IMR-90 (cell line): ENCODE data around the gene BRAP. TPM values are rescaled to one million over a fixed set of nuclear protein-coding genes. Genes with fewer than 3 reads are reported as not detected.

Experiments used
- ATAC-seq: fragments of 200-7000 bp; cut with Tn5 transposase; 2 replicates; pipeline ENCODE4 v1.9.1; 2020; ENCODE audit warnings: low read depth, mild to moderate bottlenecking, moderate library complexity
- BruUV-seq: library from RNA; stranded (reverse); fragments of 400-500 nt; replicated peaks from 2 replicates; lab custom pipeline; 2021; lab: Mats Ljungman, UMichigan
- CTCF ChIA-PET: fragments of 300-600 bp; formaldehyde crosslinking; extraction: SDS; loops from one replicate; lab custom pipeline; 2021; ENCODE audit warnings: antibody characterized with exemption; lab: Yijun Ruan, JAX
- POLR2A ChIA-PET: fragments of 300-600 bp; sonication (Branson Sonifier 250); formaldehyde crosslinking; loops from one replicate; lab custom pipeline; 2022; ENCODE audit warnings: antibody characterized with exemption; ENCODE audit not compliant: unreplicated experiment; lab: Charles Lee
- DNase-seq: peaks from one replicate; pipeline ENCODE4 v3.0.0; 2013
- H2AFZ ChIP-seq: replicated peaks from 2 replicates; pipeline ENCODE3; 2013; ENCODE audit warnings: low read length, mild to moderate bottlenecking; ENCODE audit not compliant: poor library complexity
- H2AK5ac ChIP-seq: 2 replicates; pipeline ENCODE4 v1.6.1; 2013; ENCODE audit warnings: low read depth, low read length, inconsistent platforms
- H2AK9ac ChIP-seq: replicated peaks from 2 replicates; pipeline ENCODE3; 2013; ENCODE audit warnings: mild to moderate bottlenecking, low read depth, low read length, moderate library complexity; ENCODE audit not compliant: poor library complexity
- H2BK120ac ChIP-seq: 2 replicates; pipeline ENCODE4 v1.6.1; 2013; ENCODE audit warnings: low read depth, low read length, inconsistent platforms
- H2BK15ac ChIP-seq: 3 replicates; pipeline ENCODE4 v1.6.1; 2013; ENCODE audit warnings: low read depth, low read length, inconsistent platforms
- H2BK20ac ChIP-seq: 2 replicates; pipeline ENCODE4 v1.6.1; 2013; ENCODE audit warnings: low read depth, mild to moderate bottlenecking, inconsistent platforms, low read length, moderate library complexity
- H2BK5ac ChIP-seq: 2 replicates; pipeline ENCODE4 v1.6.1; 2013; ENCODE audit warnings: mild to moderate bottlenecking, low read depth, low read length, inconsistent platforms; ENCODE audit not compliant: poor library complexity, severe bottlenecking
- H3K14ac ChIP-seq: replicated peaks from 2 replicates; pipeline ENCODE4 v1.6.1; 2013; ENCODE audit warnings: low read depth, low read length, inconsistent platforms
- H3K18ac ChIP-seq: 2 replicates; pipeline ENCODE4 v1.6.1; 2013; ENCODE audit warnings: low read depth, low read length, control low read depth
- H3K23ac ChIP-seq: 2 replicates; pipeline ENCODE4 v1.6.1; 2013; ENCODE audit warnings: low read depth, low read length, inconsistent platforms
- H3K27ac ChIP-seq: 2 replicates; pipeline ENCODE4 v1.5.1; 2013; ENCODE audit warnings: mild to moderate bottlenecking, control low read depth, low read length; ENCODE audit not compliant: insufficient read depth
- H3K27me3 ChIP-seq: 2 replicates; pipeline ENCODE4 v1.6.1; 2013; ENCODE audit warnings: low read length; ENCODE audit not compliant: control insufficient read depth, insufficient read depth
- H3K36me3 ChIP-seq: 2 replicates; pipeline ENCODE4 v1.6.1; 2013; ENCODE audit warnings: low read length, mixed read lengths; ENCODE audit not compliant: control insufficient read depth, insufficient read depth
- H3K4ac ChIP-seq: 2 replicates; pipeline ENCODE4 v1.6.1; 2013; ENCODE audit warnings: low read depth, low read length, inconsistent platforms
- H3K4me1 ChIP-seq: 2 replicates; pipeline ENCODE4 v1.6.1; 2013; ENCODE audit warnings: low read length, mixed read lengths; ENCODE audit not compliant: control insufficient read depth, insufficient read depth
- H3K4me2 ChIP-seq: 2 replicates; pipeline ENCODE4 v1.6.1; 2013; ENCODE audit warnings: low read depth, mild to moderate bottlenecking, control low read depth, low read length, moderate library complexity
- H3K4me3 ChIP-seq: 2 replicates; pipeline ENCODE4 v1.5.1; 2013; ENCODE audit warnings: low read depth, mild to moderate bottlenecking, control low read depth, low read length, moderate library complexity; ENCODE audit not compliant: insufficient read depth
- H3K56ac ChIP-seq: 2 replicates; pipeline ENCODE4 v1.6.1; 2013; ENCODE audit warnings: low read length, inconsistent platforms; ENCODE audit not compliant: insufficient read depth; ENCODE audit errors: extremely low read depth
- H3K79me1 ChIP-seq, 2 experiments: 2 replicates each; pipeline ENCODE4 v1.6.1; 2013; ENCODE audit warnings: low read length in 2 of 2, inconsistent platforms in 1 of 2, low read depth in 1 of 2
- H3K9ac ChIP-seq: 2 replicates; pipeline ENCODE4 v1.6.1; 2013; ENCODE audit warnings: low read depth, low read length, control low read depth
- H3K9me1 ChIP-seq: 2 replicates; pipeline ENCODE4 v1.6.1; 2013; ENCODE audit warnings: low read length, inconsistent platforms; ENCODE audit not compliant: insufficient read depth
- H3K9me3 ChIP-seq: 2 replicates; pipeline ENCODE4 v1.6.1; 2013; ENCODE audit warnings: low read length; ENCODE audit not compliant: control insufficient read depth, insufficient read depth
- H4K20me1 ChIP-seq: 2 replicates; pipeline ENCODE4 v1.6.1; 2013; ENCODE audit warnings: low read length, inconsistent platforms; ENCODE audit not compliant: insufficient read depth
- H4K5ac ChIP-seq: 2 replicates; pipeline ENCODE4 v1.6.1; 2013; ENCODE audit warnings: mild to moderate bottlenecking, low read depth, low read length, control low read depth
- H4K8ac ChIP-seq, 2 experiments: 2 replicates each; pipeline ENCODE4 v1.6.1; 2013; ENCODE audit warnings: low read depth in 2 of 2, low read length in 2 of 2, control low read depth in 1 of 2, inconsistent platforms in 1 of 2
- H4K91ac ChIP-seq: 2 replicates; pipeline ENCODE4 v1.6.1; 2013; ENCODE audit warnings: low read depth, low read length, inconsistent platforms; ENCODE audit not compliant: insufficient read depth
- BHLHE40 ChIP-seq: fragments of 150-350 bp; IDR thresholded peaks from 2 replicates; pipeline ENCODE4 v1.6.1; 2016; ENCODE audit warnings: mild to moderate bottlenecking, low read depth, low read length
- FOS ChIP-seq: fragments of 150-350 bp; IDR thresholded peaks from 2 replicates; pipeline ENCODE4 v1.6.1; 2016; ENCODE audit warnings: low read depth, low read length
- MAFK ChIP-seq: IDR thresholded peaks from 2 replicates; pipeline ENCODE4 v1.6.1; 2012; ENCODE audit warnings: low read depth, low read length, improper control_type of control experiment
- MAZ ChIP-seq: IDR thresholded peaks from 2 replicates; pipeline ENCODE4 v1.6.1; 2012; ENCODE audit warnings: low read depth, mild to moderate bottlenecking, low read length, improper control_type of control experiment, moderate library complexity, borderline replicate concordance
- POLR2A ChIP-seq: IDR thresholded peaks from 2 replicates; pipeline ENCODE4 v1.6.1; 2012; ENCODE audit warnings: mild to moderate bottlenecking, low read depth, low read length
- RAD21 ChIP-seq: IDR thresholded peaks from 2 replicates; pipeline ENCODE4 v1.6.1; 2012; ENCODE audit warnings: low read length, improper control_type of control experiment
- RCOR1 ChIP-seq: IDR thresholded peaks from 2 replicates; pipeline ENCODE4 v1.6.1; 2012; ENCODE audit warnings: mild to moderate bottlenecking, low read length, improper control_type of control experiment; ENCODE audit not compliant: insufficient replicate concordance
- RFX5 ChIP-seq: IDR thresholded peaks from 2 replicates; pipeline ENCODE4 v1.8.0; 2012; ENCODE audit warnings: low read depth, mild to moderate bottlenecking, low read length, moderate library complexity
- SMC3 ChIP-seq: fragments of 150-350 bp; IDR thresholded peaks from 2 replicates; pipeline ENCODE4 v1.6.1; 2016; ENCODE audit warnings: low read depth, mild to moderate bottlenecking, antibody characterized with exemption, low read length, moderate library complexity
- whole genome bisulfite sequencing, 2 experiments: methylation state at CpG; one replicate each; pipeline versions ENCODE4 v1.1.5 to v1.1.7; 2013; ENCODE audit warnings: missing lambda C conversion rate in 2 of 2; ENCODE audit not compliant: insufficient read length in 1 of 2; ENCODE audit errors: extremely low coverage in 2 of 2; 5-methylcytosine and 5-hydroxymethylcytosine counted together
- dilution Hi-C: fragments of 300-500 bp; cut with HindIII; formaldehyde crosslinking; loops from one replicate; pipeline ENCODE4 v1.14.3; 2018; ENCODE audit warnings: low sequenced_read_pairs; ENCODE audit not compliant: unreplicated experiment
- in situ Hi-C: fragments of 300-500 bp; cut with MboI; formaldehyde crosslinking; loops from 3 replicates; pipeline ENCODE4 v1.14.3; 2019; ENCODE audit warnings: low sequenced_read_pairs, inconsistent platforms, mixed read lengths
- intact Hi-C: fragments of 100-400 bp; cut with micrococcal nuclease; formaldehyde crosslinking; loops from 2 replicates; pipeline ENCODE4 v1.10.0; 2022
- polyA plus RNA-seq, 3 experiments: library from polyadenylated mRNA; depleted of rRNA; stranded (reverse); fragments of >200 nt; gene quantifications; 2 replicates each; pipeline ENCODE4 v1.2.3, GENCODE V29; 2012; ENCODE audit warnings: low replicate concordance in 1 of 3
- total RNA-seq: library from RNA; depleted of rRNA; stranded (reverse); fragments of >200 nt; gene quantifications from 2 replicates; pipeline ENCODE4 v1.2.3, GENCODE V29; 2012

The BRAP gene
- total and polyA plus RNA-seq, 2 of the 4 experiments (the other 2 are of a cell fraction) = 10.3 to 17.2 TPM

GRCh38 chr12:111598637-111599452 is 86.9 kb downstream of the BRAP start, which contains the start of gene ATXN2 (continued):
- TF ChIP-seq RCOR1 (no peak), SMC3 (no peak)

DNA sequence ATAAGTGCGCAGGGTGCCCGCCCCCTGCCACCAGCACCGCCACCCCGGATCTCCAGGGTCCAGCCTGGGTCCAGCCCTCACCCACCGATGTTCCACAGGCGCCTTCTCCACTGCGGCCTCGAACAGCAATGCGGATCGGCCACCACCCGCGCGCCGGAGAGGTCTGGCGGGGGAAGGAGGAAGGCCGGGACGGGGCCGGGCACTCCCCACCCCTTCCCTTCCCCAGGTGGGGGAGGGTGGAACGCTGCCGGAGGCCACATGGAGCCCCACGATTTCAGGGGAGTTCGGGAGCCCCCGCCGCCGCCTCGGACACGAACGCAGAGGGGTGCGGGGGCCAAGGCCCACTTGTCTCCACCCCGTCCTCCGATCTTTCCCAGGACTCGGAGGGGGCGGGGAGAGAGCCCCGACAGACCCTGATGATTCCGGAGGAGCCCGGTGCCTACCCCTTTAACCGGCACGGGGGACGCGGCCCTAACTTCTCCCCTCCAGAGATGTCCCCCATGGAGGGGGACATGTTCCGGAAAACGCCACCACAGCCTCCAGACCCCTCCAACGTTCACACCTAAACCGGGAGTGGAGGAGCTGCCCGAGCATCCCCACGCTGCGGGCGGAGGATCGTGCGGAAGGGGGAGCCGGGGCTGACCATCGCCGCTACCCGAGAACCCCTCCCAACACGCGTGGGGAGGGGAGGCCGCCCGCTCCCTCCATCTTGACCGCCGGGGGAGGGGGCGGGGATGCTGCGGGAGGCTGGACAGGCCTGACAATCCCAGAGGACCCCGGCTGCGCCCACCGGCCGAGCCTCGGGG is 87.7 kb downstream of the BRAP start:
- in situ Hi-C loops = no loop called here
- peak overlapping the region; percentile 84 for H2AK5ac ChIP-seq
- ATAC-seq (peak; percentile 21), DNase-seq (no peak)
- peak overlapping the region; percentile 23; the same call in 1 of the 3 replicates for H2BK15ac ChIP-seq
- ChIA-PET CTCF (no interaction called here), POLR2A (no interaction called here)
- 0 out of 2 replicates have a peak, but pooled peaks cover 2% of the 10 kb centered on the region for H3K4me1 ChIP-seq
- H3K4me2 ChIP-seq = peak overlapping the region; percentile 99
- TF ChIP-seq RFX5 = no peak
- TF ChIP-seq MAFK = no peak
- no peak for TF ChIP-seq BHLHE40
- no peak for TF ChIP-seq RAD21
- no peak; the same call in none of the 2 replicates for TF ChIP-seq POLR2A
- TF ChIP-seq MAZ = peak; percentile 61; the same call in 1 of the 2 replicates
- no peak for TF ChIP-seq FOS
- H3K27me3 ChIP-seq = no peaks in the 10 kb centered on the region
- peak overlapping the region; percentile 52 for H3K56ac ChIP-seq
- peak overlapping the region; percentile 49 to 89; a peak in 3 of 4 replicates for H4K8ac ChIP-seq
- BruUV-seq = no TSS peak
- no peak overlapping the region for H2BK20ac ChIP-seq
- H3K36me3 ChIP-seq = no peaks in the 10 kb centered on the region
- H4K20me1 ChIP-seq = peaks cover 53% of the 10 kb centered on the region
- no peaks in the 10 kb centered on the region for H3K9me1 ChIP-seq
- H3K79me1 ChIP-seq = peaks cover 9 to 16% of the 10 kb centered on the region in 2 experiments; a peak in 1 of 4 replicates
- H3K4ac ChIP-seq = peak overlapping the region; percentile 63
- H3K9ac ChIP-seq = peak overlapping the region; percentile 90
- dilution Hi-C loops = no loop called here
- peak overlapping the region; percentile 82 for H4K91ac ChIP-seq
- no peaks in the 10 kb centered on the region for H3K9me3 ChIP-seq
- peak overlapping the region; percentile 91 for H3K14ac ChIP-seq
- peak overlapping the region; percentile 90 for H3K27ac ChIP-seq
- peak overlapping the region; percentile 68 for H2BK5ac ChIP-seq
- peak overlapping the region; percentile 28 for H2BK120ac ChIP-seq
- peak overlapping the region; percentile 97 for H2AK9ac ChIP-seq
- intact Hi-C loops = loop anchor here (2.0 to 10.0 kb wide), 4 partner anchors 19 to 131 kb away; no protein-coding TSS in a partner anchor
- H2AFZ ChIP-seq = peak overlapping the region; percentile 86
- peak overlapping the region; percentile 25; the same call in 1 of the 2 replicates for H3K18ac ChIP-seq
- H4K5ac ChIP-seq = peak overlapping the region; percentile 1; the same call in 1 of the 2 replicates
- peak overlapping the region; percentile 96 for H3K23ac ChIP-seq
- peak overlapping the region; percentile 65 for H3K4me3 ChIP-seq
- WGBS, 2 experiments = 0% methylated on average over 11 of the region's 67 CpGs; no CpG with 5 or more reads in 1 of the 2 experiments
